Fibroblast of lung (primary cell): ENCODE results near the gene NKD1.

Source experiments
- EZH2 ChIP-seq: IDR thresholded peaks from 2 replicates; pipeline ENCODE4 v1.5.1; 2012; ENCODE audit warnings: low read length, control low read depth, mild to moderate bottlenecking; ENCODE audit errors: missing control alignments
- TF ChIP-seq, protein P1 (sequence below), 2 donors: IDR thresholded peaks in 1 of 2; conservative IDR thresholded peaks in 1 of 2; 1 replicate in 1 of 2; 2 replicates in 1 of 2; pipeline ENCODE4 v1.5.1; 2011 to 2012; ENCODE audit warnings: low read length in 2 of 2, control low read depth in 1 of 2, inconsistent platforms in 1 of 2, low read depth in 1 of 2, mild to moderate bottlenecking in 1 of 2

DNA sequence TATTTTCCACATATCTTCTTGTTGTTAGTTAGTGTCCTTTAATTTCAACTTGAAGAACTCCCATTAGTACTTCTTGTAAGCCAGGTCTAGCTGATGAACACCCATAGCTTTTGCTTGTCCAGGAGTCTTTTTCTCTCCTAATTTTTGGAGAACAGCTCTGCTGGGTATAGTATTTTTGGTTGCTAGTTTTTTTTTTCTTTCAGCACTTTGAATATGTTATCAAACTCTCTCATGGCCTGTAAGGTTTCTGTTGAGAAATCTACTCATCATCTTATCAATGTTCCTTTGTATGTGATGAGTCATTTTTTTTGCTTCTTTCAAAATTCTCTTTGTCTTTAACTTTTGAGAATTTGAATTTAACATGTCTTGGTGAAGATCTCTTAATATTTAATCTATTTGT lies 31.8 kb upstream of the NKD1 start:
- TF ChIP-seq, protein P1, sequence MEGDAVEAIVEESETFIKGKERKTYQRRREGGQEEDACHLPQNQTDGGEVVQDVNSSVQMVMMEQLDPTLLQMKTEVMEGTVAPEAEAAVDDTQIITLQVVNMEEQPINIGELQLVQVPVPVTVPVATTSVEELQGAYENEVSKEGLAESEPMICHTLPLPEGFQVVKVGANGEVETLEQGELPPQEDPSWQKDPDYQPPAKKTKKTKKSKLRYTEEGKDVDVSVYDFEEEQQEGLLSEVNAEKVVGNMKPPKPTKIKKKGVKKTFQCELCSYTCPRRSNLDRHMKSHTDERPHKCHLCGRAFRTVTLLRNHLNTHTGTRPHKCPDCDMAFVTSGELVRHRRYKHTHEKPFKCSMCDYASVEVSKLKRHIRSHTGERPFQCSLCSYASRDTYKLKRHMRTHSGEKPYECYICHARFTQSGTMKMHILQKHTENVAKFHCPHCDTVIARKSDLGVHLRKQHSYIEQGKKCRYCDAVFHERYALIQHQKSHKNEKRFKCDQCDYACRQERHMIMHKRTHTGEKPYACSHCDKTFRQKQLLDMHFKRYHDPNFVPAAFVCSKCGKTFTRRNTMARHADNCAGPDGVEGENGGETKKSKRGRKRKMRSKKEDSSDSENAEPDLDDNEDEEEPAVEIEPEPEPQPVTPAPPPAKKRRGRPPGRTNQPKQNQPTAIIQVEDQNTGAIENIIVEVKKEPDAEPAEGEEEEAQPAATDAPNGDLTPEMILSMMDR (conservative IDR thresholded peaks at IDR 0.05 in 1 of 2, IDR thresholded peaks at IDR 0.05 in 1 of 2; ENCODE audit: low read depth in 1 of 2, low read length in 2 of 2): no peak
- TF ChIP-seq EZH2: no peak
